NCI-H2196 (cell line): ENCODE measurements around the gene DRD4.

Experiments
- DNase-seq: peaks from one replicate; lab custom pipeline; 2025; ENCODE audit not compliant: unreplicated experiment; lab: John Stamatoyannopoulos, UW

The DRD4 gene

GRCh38 chr11:609341-609811 is 27.7 kb upstream of the DRD4 start:
- DNase-seq, result no peak

DNA sequence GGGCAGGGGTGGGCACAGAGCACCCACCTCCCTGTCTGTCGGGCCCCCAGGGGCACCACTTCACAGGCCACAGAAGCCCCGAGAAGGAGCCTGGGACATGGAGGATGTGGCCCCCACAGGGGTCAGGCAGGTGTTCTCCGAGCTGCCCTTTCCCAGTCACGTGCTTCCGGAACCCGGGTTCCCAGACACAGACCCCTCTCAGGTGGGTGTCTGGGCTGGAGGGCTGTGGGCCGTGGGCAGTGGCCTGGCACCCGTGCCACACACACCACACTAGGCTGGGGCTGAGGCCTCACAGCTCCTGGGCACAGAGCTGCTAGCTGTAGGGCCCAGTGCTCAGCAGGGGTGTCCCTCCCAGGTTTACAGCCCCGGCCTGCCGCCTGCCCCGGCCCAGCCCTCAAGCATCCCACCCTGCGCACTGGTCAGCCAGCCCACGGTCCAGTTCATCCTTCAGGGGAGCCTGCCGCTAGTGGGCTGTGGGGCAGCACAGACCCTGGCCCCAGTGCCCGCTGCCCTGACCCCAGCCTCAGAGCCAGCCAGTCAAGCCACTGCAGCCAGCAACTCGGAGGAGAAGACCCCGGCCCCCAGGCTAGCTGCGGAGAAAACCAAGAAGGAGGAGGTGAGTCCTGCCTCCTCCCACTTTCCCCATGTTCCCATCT is 26.8 kb upstream of the DRD4 start:
- no peak for DNase-seq

GRCh38 chr11:611001-611996 is 25.8 kb upstream of the DRD4 start:
- DNase-seq, result no peak

DNA sequence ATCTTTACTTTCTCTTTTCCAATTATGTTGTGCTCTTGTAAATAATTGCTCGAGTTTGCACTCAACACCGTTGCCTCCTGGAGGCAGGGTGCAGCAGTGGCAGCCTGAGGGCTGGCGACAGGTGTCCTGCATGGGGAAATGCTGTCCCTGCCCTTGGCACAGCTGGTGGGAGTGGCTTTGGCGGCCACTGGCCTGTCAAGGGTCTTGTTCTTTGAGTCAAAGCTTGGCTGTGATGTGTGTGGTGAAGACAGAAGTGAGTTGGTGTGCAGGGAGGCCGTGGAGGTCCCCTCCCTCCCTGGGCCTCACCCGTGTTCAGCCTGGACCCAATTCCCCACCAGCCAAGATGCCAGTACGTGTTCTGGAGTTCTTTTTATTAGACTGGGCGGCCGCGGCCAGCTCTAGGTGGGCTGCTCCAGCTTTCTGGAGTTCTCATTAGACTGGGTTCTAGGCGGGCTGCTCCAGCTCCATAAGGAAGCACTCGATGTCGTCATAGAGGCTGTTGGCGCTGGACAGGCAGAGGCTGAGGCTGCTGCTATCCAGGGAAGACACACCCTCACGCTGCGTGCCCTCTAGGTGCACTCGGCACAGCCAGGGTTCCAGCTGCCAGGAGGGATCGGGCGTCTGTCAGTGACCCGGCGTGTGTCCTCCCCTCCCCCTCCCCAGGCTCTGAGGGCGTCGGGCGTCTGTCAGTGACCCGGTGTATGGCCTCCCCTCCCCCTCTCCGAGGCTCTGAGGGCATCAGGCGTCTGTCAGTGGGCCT is 24.7 kb upstream of the DRD4 start:
- peak; percentile 64 for DNase-seq

DNA sequence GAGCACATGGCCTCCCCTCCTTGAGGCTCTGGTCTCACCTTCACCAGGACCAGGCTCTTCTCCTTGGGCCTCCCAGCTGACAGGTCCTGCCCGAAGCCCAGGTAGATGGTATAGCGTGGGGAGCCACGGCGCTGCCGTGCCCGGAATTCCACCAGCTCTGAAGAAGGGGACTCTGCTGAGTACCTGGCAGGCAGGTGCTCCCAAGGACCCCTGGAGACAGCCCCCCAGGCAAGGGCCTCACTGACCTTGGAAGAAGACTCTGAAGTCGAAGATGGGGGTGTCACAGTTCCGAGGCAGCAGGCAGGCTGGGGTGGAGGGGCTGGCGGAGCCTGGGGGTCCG is 24.1 kb upstream of the DRD4 start:
- no peak for DNase-seq

DNA sequence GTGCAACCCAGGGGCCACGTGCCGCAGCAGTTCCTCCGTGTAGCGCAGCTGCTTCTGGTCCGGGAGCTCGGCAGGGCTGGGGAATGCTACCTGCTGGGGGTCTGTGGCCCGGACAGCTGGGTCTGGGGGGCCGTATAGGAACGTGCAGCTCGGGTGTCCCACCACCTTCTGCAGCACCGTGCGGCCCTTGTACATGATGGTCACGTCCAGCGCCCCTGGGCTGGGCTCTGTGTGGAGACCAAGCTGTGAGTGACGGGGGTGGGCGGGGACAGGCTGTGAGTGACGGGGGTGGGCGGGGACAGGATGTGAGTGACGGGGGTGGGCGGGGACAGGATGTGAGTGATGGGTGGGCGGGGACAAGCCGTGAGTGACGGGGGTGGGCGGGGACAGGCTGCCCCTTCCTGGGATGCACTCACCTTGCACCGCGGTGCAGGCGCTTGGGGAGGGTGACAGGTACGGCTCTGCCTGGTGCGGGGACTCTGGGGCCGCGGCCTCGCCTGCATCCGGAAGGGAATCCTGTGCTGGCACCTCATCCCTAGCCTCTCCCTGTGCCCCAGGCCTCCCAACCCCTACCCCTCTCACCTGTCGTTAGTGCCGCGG is 23.6 kb upstream of the DRD4 start:
- DNase-seq, result peak; percentile 73

GRCh38 chr11:614021-614622 is 22.9 kb upstream of the DRD4 start:
- DNase-seq, result no peak

DNA sequence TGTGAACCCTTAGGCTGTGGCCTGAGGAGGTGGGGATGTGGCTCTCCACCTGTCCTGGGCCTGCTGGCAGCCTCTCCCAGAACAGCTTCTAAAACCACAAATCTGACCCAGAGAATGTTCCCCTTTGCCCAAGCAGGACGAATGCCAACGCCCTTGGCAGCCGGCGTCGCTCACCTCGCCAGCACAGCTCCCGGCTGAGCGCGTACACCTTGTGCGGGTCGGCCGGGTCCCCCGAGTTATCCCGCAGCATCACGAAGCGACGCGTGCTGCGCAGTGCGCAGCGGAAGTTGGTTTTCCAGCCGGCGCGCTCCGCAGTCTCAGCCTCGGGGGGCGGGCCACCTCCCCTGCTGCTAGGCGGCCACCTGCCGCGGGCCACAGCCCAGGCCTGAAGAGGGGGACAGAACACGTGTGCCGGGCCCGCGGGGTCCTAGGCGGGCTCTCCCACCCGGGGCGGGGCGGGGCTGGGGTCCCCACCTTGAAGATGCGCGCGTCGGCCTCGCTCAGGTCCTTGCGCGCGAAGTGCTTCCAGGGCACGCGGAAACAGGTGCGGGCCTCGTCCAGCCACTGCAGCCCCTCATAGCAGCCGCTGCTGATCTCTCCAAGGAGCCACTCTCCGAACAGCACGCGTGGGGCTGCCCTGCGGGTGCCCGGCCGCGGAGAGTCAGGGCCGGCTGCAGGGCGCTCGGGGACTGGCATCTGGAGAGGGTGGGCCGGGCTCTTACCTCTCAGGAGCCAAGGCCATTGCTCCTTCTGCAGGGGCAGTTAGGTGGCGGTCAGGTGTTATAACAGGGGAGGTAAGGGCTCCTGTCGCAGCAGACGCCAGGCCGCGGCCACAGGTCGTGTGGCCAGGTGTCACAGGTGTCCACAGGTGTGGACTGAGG is 22.2 kb upstream of the DRD4 start:
- DNase-seq, result peak; percentile 20

- peak; percentile 94 for DNase-seq
Measured at GRCh38 chr11:615504-616319, 21.4 kb upstream of the DRD4 start, which contains the start of gene IRF7. IRF7 (minus strand) TSS chr11:615950; CDS start chr11:615364, 586 bp downstream.

DNA sequence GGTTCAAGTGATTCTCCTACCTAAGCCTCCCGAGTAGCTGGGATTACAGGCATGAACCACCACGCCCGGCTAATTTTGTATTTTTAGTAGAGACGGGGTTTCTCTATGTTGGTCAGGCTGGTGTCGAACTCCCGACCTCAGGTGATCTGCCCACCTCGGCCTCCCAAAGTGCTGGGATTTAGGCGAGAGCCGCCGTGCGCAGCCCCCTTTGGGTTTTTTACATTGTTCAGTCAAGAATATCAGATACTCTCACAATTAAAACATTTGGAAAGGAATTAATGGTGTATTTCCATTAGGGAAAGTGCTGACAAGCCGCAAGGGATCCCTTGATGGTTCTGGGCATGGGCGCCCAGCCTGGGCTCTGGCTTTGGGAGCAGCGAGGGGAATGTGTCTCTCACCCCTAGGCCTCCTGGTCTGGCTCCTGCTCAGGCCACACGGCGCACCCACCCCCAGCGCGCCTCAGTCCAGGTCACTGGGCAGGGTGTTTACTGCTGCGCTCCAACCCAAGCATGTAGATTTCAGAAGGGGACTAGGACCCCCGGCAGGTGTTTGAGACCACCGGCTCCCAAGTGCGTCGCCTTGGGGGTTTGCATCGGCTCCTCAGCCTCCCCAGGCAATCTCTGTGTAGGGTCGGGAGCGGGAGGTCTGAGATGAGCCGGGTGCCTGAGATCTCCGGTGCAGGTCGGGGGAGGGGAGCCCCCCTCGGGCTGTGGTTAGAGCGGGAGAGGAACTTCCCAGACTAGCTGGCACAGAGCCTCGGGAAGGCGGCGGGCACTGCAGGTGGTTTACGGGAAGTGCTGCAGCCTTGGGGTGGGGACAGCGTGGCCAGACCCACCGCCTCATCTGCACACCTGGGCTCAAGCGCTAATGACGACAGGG is 20.5 kb upstream of the DRD4 start:
- no peak for DNase-seq

DNA sequence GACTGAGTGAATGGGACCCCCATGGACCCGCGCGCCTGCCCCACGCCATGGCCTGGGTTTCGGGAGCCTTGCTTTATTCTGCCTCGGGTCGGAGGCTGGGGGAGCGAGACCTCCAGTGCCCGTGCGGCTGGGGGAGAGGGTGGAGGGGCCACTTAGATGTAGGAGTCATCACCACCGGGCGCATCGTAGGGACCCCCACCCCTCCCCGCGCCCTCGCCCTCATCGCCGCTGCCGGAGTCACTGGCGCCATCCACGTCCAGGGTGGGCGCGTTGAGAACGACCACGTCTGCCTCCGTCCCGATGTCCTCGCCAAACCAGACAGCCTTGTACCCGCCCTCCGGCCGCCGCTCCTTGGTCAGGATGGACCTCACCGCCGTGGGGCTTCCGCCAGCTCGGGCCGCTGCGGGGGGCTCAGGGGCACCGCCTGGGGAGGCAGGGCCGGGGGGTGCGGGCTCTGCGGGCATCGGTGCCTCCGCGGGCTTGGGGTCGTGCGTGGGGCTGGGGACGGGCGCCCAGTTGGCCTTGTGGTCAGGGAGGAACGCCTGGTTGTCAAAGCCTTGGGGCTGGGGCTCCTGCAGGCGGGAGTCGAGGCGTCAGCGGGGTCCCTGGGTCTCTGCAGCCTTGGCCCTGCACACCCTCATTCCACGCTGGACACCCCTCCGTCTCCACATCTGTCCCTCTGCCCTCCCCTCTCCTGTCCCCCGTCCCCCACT is 19.7 kb upstream of the DRD4 start:
- DNase-seq, result no peak

- DNase-seq, result no peak
Measured at GRCh38 chr11:617912-618682, 19.0 kb upstream of the DRD4 start.

DNA sequence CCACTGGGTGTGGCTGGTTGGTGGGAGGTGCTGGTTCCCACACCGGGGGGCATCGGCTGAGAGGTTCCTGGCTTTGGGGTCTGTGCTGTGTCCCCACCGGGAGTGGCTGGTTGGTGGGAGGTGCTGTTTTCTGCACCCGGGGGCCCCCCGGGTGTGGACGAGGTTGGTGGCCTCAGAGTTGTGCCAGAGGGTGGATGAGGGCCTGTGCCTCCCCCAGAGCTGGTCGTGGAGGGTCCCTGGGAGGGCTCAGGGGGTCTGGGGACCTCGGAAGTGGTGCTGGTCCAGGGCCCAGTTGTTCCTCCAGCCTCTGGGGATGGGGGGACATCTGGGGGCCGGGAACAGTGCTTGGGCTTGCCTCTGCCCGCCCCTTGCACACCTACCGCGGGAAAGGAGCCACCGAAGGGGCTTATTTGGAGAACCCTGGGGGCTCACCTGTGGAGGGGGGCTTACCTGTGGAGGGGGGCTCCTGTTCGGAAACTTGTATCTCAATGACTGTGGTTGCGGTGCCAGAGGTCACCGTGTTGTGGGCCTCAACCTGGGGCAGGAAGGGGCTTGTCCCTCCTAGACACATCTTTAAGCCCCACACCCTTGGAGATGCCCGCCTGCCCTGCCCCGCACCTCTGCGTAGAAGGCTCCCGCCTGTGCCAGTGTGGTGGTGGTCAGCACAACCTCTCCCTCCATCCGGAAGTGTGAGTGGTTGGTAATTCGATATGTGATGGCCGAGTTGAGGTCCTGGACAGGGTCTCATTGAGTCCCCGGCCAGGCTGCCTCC is 18.0 kb upstream of the DRD4 start:
- DNase-seq, result no peak

DNA sequence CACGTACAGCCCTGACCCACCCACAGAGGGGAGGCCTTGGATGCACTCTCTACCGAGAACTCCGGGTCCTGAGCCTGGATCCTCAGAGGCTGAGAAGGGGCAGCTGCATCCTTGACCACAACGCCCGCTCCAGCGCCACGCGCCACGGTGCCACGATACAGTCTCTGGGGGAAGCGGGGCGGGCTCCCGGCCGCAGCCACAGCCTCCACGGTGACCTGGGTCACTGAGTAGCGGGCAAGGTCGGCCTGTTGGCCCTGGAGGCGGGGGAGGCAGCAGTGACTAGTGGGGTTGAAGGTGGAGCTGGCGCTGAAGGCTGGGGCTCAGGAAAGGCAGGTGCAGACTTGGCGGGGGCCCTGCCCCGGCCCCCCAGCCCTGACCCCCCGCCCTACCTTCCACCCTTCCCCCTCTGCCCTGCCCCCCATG is 17.4 kb upstream of the DRD4 start:
- DNase-seq, result no peak

GRCh38 chr11:620201-620600 is 16.9 kb upstream of the DRD4 start:
- DNase-seq, result no peak
